HepG2 (cell line): ENCODE results near the gene ZNF226.
"Not testable (repeated sequence)": the region's sequence is repeated elsewhere in the genome, so short reads cannot be mapped to it uniquely, and the experiment has no call there.

Experiments
- CHD2 ChIP-seq: IDR thresholded peaks from 2 replicates; pipeline ENCODE4 v1.6.1; 2011; ENCODE audit warnings: low read depth, low read length, improper control_type of control experiment
- CSRNP2 ChIP-seq: sonication (generic); formaldehyde crosslinking; conservative IDR thresholded peaks from 2 replicates; pipeline ENCODE4 v1.8.0; 2022; ENCODE audit warnings: low read depth, missing genetic modification reagents
- CTCF ChIP-seq: sonication (generic); formaldehyde crosslinking; IDR thresholded peaks from 2 replicates; pipeline ENCODE4 v1.5.0; 2020; ENCODE audit warnings: mild to moderate bottlenecking, missing genetic modification reagents, moderate library complexity
- ELF1 ChIP-seq: sonication (generic); formaldehyde crosslinking; IDR thresholded peaks from 2 replicates; pipeline ENCODE4 v1.4.0; 2020; ENCODE audit warnings: missing genetic modification reagents
- HINFP ChIP-seq: sonication (generic); formaldehyde crosslinking; IDR thresholded peaks from 2 replicates; pipeline ENCODE4 v1.4.0; 2020; ENCODE audit warnings: low read depth, mild to moderate bottlenecking, missing genetic modification reagents
- NFATC3 ChIP-seq: sonication (generic); formaldehyde crosslinking; IDR thresholded peaks from 2 replicates; pipeline ENCODE4 v1.5.1; 2020; ENCODE audit warnings: mild to moderate bottlenecking, missing genetic modification reagents
- NFYB ChIP-seq: sonication (generic); formaldehyde crosslinking; IDR thresholded peaks from 2 replicates; pipeline ENCODE4 v1.4.0; 2020; ENCODE audit warnings: missing genetic modification reagents
- REST ChIP-seq, 2 experiments: IDR thresholded peaks; 2 replicates each; pipeline ENCODE4 v1.6.1; 2011 to 2012; ENCODE audit warnings: low read length in 2 of 2, borderline replicate concordance in 1 of 2, low read depth in 1 of 2, mild to moderate bottlenecking in 1 of 2, moderate library complexity in 1 of 2
- ZNF260 ChIP-seq: sonication (generic); formaldehyde crosslinking; IDR thresholded peaks from 2 replicates; pipeline ENCODE4 v1.4.0; 2020; ENCODE audit warnings: missing genetic modification reagents, low read depth, mild to moderate bottlenecking, borderline replicate concordance
- ZNF674 ChIP-seq: sonication (generic); formaldehyde crosslinking; IDR thresholded peaks from 2 replicates; pipeline ENCODE4 v1.5.0; 2020; ENCODE audit warnings: low read depth, mild to moderate bottlenecking, missing genetic modification reagents

- TF ChIP-seq HINFP; NFYB (CRISPR knock-in tag); CTCF (CRISPR knock-in tag); CSRNP2; ZNF260 (CRISPR knock-in tag); REST (IDR thresholded peaks at IDR 0.05; ENCODE audit: borderline replicate concordance in 1 of 2, low read depth in 1 of 2, low read length in 2 of 2); CHD2; NFATC3 (CRISPR knock-in tag); ELF1 (CRISPR knock-in tag); ZNF674 (CRISPR knock-in tag): not testable (repeated sequence)
Observed at GRCh38 chr19:44219926-44220325, 55.0 kb downstream of the ZNF226 start.
